SK-N-SH (cell line): ENCODE measurements around the gene NTM.

Experiments
- ELF1 ChIP-seq: IDR thresholded peaks from 2 replicates; pipeline ENCODE4 v1.4.0; 2012
- EP300 ChIP-seq, 2 experiments: IDR thresholded peaks; 2 replicates each; pipeline versions ENCODE4 v1.4.0 to v1.6.1; 2012; ENCODE audit warnings: borderline replicate concordance in 1 of 2, low read depth in 1 of 2, low read length in 1 of 2
- EZH2phosphoT487 ChIP-seq: fragments of 200-600 bp; sonication (generic); IDR thresholded peaks from 2 replicates; pipeline ENCODE4 v1.6.1; 2017; ENCODE audit warnings: low read depth, mixed run types, mild to moderate bottlenecking, antibody characterized with exemption, moderate library complexity, borderline replicate concordance
- GABPA ChIP-seq: IDR thresholded peaks from 2 replicates; pipeline ENCODE4 v1.4.0; 2012; ENCODE audit warnings: low read depth, mild to moderate bottlenecking
- GATA2 ChIP-seq: sonication (generic); formaldehyde crosslinking; IDR thresholded peaks from 2 replicates; pipeline ENCODE4 v1.5.0; 2020; ENCODE audit warnings: mild to moderate bottlenecking, missing genetic modification reagents
- RCOR1 ChIP-seq: fragments of 150-350 bp; IDR thresholded peaks from 2 replicates; pipeline ENCODE4 v1.6.1; 2017; ENCODE audit warnings: antibody characterized with exemption, low read length
- TF ChIP-seq, protein P1 (sequence below): fragments of 200-600 bp; sonication (generic); IDR thresholded peaks from 2 replicates; pipeline ENCODE4 v1.6.1; 2017; ENCODE audit warnings: antibody characterized with exemption, mild to moderate bottlenecking, moderate library complexity
- TF ChIP-seq, protein P2 (sequence below): fragments of 150-350 bp; IDR thresholded peaks from 2 replicates; pipeline ENCODE4 v1.6.1; 2016; ENCODE audit warnings: mild to moderate bottlenecking, low read depth, low read length
- TF ChIP-seq, protein P3 (sequence below): fragments of 150-350 bp; IDR thresholded peaks from 2 replicates; pipeline ENCODE4 v1.6.1; 2017; ENCODE audit warnings: antibody characterized with exemption, low read length, low read depth, borderline replicate concordance
- TF ChIP-seq, protein P4 (sequence below): IDR thresholded peaks from 2 replicates; pipeline ENCODE4 v1.4.0; 2012; ENCODE audit warnings: low read depth

DNA sequence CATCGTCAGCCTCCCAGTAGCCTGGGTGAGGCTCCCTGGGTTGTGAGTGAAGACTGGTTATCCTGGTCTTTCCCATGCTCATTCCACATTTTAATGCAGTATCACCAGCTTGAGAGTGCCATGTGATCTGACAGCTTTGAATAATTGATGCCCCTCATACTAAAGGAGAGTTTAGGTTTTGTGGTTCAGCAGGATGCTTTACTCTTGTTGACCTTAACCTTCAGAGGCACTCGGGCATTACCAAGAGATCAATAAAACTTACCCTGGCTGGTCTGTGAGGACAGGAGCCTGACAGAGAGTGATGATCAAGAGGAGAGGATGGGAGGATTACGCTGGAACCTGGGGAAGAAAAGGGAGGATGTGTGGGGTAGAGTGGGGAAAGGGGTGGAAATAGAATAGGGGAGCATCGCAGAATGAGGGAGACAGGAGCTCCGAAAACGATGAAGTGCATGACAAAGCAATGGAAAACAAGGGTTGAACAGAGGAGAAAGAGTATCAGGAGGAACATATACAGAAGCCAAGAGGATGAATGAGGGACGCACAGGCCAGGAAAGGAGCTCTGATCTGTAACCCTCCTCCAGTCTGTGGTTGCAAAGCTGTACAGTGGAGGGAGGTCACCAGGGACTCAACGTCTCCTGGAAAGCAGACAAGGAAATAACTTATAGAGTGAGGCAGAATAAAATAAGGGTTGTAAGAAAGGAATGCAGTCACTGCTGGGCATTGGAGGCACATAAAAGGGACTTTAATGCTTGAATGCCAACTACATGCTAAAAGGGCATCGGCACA lies 594.5 kb downstream of the NTM start:
- no peak for TF ChIP-seq EZH2phosphoT487
- TF ChIP-seq, protein P1, sequence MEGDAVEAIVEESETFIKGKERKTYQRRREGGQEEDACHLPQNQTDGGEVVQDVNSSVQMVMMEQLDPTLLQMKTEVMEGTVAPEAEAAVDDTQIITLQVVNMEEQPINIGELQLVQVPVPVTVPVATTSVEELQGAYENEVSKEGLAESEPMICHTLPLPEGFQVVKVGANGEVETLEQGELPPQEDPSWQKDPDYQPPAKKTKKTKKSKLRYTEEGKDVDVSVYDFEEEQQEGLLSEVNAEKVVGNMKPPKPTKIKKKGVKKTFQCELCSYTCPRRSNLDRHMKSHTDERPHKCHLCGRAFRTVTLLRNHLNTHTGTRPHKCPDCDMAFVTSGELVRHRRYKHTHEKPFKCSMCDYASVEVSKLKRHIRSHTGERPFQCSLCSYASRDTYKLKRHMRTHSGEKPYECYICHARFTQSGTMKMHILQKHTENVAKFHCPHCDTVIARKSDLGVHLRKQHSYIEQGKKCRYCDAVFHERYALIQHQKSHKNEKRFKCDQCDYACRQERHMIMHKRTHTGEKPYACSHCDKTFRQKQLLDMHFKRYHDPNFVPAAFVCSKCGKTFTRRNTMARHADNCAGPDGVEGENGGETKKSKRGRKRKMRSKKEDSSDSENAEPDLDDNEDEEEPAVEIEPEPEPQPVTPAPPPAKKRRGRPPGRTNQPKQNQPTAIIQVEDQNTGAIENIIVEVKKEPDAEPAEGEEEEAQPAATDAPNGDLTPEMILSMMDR = no peak
- no peak for TF ChIP-seq GABPA
- TF ChIP-seq EP300 (IDR thresholded peaks at IDR 0.05; ENCODE audit: borderline replicate concordance in 1 of 2, low read depth in 1 of 2, low read length in 1 of 2) = no peak
- TF ChIP-seq, protein P2, sequence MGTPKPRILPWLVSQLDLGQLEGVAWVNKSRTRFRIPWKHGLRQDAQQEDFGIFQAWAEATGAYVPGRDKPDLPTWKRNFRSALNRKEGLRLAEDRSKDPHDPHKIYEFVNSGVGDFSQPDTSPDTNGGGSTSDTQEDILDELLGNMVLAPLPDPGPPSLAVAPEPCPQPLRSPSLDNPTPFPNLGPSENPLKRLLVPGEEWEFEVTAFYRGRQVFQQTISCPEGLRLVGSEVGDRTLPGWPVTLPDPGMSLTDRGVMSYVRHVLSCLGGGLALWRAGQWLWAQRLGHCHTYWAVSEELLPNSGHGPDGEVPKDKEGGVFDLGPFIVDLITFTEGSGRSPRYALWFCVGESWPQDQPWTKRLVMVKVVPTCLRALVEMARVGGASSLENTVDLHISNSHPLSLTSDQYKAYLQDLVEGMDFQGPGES = no peak
- TF ChIP-seq, protein P3, sequence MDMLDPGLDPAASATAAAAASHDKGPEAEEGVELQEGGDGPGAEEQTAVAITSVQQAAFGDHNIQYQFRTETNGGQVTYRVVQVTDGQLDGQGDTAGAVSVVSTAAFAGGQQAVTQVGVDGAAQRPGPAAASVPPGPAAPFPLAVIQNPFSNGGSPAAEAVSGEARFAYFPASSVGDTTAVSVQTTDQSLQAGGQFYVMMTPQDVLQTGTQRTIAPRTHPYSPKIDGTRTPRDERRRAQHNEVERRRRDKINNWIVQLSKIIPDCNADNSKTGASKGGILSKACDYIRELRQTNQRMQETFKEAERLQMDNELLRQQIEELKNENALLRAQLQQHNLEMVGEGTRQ = no peak
- TF ChIP-seq RCOR1 = no peak
- TF ChIP-seq ELF1 = no peak
- TF ChIP-seq, protein P4, sequence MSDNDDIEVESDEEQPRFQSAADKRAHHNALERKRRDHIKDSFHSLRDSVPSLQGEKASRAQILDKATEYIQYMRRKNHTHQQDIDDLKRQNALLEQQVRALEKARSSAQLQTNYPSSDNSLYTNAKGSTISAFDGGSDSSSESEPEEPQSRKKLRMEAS = no peak
- no peak for TF ChIP-seq GATA2 (CRISPR knock-in tag)
